ENCODE measurements around the gene PSMG3. TPM values are rescaled to one million over a fixed set of nuclear protein-coding genes. Genes with fewer than 3 reads are reported as not detected.

PSMG3 gene, protein sequence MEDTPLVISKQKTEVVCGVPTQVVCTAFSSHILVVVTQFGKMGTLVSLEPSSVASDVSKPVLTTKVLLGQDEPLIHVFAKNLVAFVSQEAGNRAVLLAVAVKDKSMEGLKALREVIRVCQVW
- 19.2 TPM for total RNA-seq

GRCh38 chr7:1569833-1570632 is at the start of gene PSMG3:
Gene PSMG3 (minus strand): TSS chr7:1570032. CDS start chr7:1569339, 693 bp downstream.
- DNase-seq: peak; percentile 82

GRCh38 chr7:1618475-1618874 is 48.6 kb upstream of the PSMG3 start:
- DNase-seq: no peak

GRCh38 chr7:1617957-1618356 is 48.1 kb upstream of the PSMG3 start:
- DNase-seq: no peak

DNA sequence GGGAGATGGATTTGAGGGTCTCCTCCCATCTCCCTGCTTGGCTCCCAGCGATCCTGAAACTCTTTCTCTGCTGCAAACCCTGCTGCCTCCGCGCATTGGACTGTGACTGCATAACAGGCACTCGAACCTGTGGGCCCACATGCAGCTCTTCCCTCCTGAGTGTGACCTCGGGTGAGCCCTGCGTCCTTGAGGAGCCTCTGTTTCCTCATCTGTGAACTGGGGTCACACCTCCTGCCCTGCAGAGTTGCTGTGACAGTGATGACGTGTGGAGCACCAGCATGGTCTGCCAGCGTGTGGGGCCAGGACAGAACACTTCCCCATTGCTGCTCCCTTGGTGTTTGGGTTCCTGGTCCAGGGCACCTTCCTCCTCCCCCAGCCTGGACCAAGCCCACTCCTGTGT is 46.9 kb upstream of the PSMG3 start:
- DNase-seq: no peak

GRCh38 chr7:1611708-1612241 is 41.9 kb upstream of the PSMG3 start:
- peak; percentile 46 for DNase-seq

DNA sequence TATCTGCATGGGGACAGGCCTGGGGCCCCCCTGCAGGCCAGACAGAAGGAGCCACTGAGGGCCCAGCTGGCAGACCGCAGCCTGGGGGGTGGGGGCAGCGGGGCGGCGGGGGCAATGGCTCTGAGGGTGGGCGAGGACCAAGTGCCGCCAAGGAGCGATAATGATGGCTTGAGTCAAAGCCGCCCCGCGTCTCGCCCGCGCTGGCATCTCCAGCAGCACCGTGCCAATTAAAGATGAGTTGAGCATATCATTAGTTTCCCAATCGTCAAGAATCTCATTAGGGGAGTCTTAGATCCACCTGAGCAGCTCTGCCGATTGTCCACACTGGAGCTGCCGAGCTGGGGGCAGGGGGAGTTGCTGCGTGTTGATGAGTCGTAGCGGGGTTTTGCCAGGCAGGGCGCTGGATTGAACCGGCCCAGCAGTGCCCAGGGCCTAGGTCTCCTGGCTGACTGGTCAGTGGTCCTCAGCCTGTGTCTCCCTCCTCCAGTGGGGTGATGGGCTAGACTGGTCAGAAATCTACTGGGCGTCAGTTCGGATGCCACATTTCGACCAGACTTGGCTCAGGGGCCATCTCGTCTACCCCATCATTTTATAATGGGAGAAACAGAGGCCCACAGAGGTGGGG is 41.0 kb upstream of the PSMG3 start:
- DNase-seq: no peak

- no peak for DNase-seq
Measured at GRCh38 chr7:1610013-1610677, 40.3 kb upstream of the PSMG3 start.

- no peak for DNase-seq
Measured at GRCh38 chr7:1609023-1609422, 39.2 kb upstream of the PSMG3 start.

GRCh38 chr7:1608318-1608717 is 38.5 kb upstream of the PSMG3 start:
- DNase-seq: no peak

GRCh38 chr7:1607696-1608095 is 37.9 kb upstream of the PSMG3 start:
- DNase-seq: no peak

GRCh38 chr7:1607001-1607400 is 37.2 kb upstream of the PSMG3 start:
- no peak for DNase-seq

DNA sequence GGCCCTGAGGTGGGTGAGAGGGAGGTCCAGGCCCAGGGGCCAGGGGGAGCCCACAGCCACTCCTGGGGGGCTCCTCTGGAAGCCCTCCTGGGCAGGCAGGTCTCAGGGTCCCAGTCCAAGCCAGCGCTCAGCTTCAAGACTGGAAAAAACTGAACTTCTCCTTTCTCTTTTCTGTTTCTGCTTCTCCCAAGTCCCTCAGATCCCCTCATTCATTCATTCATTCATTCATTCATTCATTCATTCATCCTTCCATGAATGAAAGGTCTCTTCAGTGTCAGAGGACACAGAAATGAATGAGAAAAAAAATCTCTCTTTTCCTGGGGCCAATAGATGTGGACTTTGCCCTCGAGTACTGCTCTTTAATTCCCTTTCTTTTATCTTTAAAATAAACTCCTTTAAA is 34.6 kb upstream of the PSMG3 start:
- no peak for DNase-seq

- no peak for DNase-seq
Measured at GRCh38 chr7:1603346-1604225, 33.8 kb upstream of the PSMG3 start.

GRCh38 chr7:1602386-1602785 is 32.6 kb upstream of the PSMG3 start:
- DNase-seq: no peak

GRCh38 chr7:1601956-1602355 is 32.1 kb upstream of the PSMG3 start:
- no peak for DNase-seq

GRCh38 chr7:1599640-1600395 is 30.0 kb upstream of the PSMG3 start:
- no peak for DNase-seq

DNA sequence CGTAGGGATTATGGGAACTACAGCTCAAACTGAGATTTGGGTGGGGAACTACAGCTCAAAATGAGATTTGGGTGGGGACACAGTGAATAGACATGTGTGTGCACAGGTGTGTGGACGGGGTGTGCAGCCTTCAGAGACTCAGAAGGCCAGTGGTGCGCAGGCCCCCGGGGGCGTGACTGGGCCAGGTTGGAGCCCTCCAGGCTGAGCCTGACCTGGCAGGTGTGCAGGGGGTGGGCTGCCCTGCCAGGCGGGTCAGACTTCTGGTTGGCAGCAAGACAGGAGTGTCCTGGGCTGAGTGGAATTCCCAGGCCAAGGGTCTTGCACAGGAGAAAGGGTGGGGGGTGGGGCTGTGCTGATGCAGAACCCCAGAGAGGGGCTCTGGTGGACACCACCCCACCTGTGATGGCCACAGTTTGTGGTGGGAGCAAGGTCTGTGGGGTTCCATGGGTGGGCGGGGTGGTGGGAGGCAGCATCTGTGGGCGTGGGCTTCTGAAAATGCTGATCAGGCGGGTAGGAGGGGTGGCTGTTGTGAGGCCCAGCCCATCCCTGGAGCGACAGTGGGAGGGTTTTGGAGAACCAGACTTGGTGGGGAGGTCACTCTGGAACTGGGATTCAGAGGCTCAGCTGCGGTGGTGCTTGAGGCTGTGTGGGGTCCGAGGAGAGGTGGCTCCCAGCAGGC is 29.3 kb upstream of the PSMG3 start:
- DNase-seq: no peak

DNA sequence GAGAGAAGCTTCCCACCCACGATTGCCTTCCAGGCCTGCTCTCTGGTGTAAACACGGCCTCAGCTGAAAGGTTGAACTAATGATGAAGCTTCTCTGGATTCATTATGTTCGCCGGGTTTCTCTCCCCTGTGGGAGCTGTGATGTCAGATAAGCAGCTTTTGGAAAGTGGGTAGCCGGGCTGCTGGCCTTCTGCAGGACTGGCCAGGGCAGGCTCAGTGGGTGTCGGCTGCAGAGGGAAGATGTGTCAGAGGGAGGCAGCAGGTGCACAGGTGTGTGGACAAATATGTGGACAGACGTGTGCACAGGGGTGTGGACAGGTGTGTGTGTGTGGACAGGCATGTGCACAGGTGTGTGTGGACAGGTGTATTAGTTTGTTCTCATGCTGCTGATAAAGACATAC is 28.5 kb upstream of the PSMG3 start:
- no peak for DNase-seq

DNA sequence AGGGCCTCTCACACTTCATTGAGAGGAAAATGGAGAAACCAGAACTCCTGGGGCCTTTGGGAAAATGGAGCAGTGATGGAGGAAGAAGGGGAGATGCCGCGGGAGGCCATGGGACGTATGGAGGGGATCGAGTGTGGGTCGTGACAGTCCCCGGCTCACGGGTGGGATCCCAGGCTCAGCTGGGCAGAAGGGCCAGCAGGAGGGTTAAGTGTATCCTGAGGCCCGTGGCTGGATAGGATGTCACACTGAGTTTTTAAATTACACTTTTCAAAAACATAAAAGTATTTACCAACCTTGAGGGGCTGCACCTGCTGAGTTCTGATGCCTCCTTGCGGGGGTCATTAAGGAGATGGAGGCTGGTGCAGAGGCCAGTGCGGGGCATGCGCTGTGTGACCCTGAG is 28.0 kb upstream of the PSMG3 start:
- no peak for DNase-seq

GRCh38 chr7:1597066-1597760 is 27.4 kb upstream of the PSMG3 start:
- DNase-seq: no peak
